ENCODE measurements around the gene DYSF.

DYSF gene

DNA sequence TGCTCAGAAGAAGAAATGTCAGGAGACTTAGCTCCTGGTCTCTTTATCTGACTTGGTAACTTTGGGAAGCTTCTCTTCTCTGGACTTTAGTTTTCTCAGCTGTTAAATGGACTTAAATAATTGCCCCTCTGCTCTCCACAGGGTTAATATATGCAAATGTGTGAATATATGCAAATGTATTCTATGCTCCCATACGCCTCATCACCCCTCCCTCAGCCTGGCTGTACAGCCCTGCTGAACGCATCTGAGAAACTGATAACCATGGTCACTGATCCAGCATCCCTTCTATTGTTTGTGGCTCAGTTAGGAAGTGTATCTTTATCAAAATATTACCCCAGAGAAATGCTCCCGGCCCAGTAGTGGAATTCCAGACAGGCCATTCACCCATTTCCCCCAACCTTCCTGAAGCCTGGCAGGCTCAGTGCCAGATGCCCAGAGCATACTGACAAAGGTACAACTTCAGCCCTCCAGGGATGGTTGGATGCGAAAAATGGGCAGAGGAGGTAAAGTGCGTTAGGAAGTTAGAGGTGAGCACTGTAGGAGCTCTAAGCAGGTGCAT is 103.4 kb downstream of the DYSF start:
- Histone ChIP-seq H3K4me1 (ENCODE audit: control insufficient read depth, insufficient read depth, low read length) (no peaks in the 10 kb centered on the region), H3K36me3 (ENCODE audit: control insufficient read depth in 2 of 2, insufficient read depth in 1 of 2, low read length in 2 of 2) (no peaks in the 10 kb centered on the region), H3K4me3 (ENCODE audit: low read depth, low read length) (no peak overlapping the region), H3K9me3 (ENCODE audit: control insufficient read depth, insufficient read depth, low read depth, low read length) (no peaks in the 10 kb centered on the region), H3K27ac (ENCODE audit: extremely low read depth, low read depth, low read length) (no peak overlapping the region)
- CTCF ChIA-PET = interaction anchor here (0.6 to 1.9 kb wide), 5 partner anchors 8 to 26 kb away, joined by 3 to 8 read pairs (median 4); no protein-coding TSS in a partner anchor
- POLR2A ChIA-PET = no interaction called here
- TF ChIP-seq ZNF121 (tag by site-specific recombination; IDR thresholded peaks at IDR 0.05) = no peak
- no peak for TF ChIP-seq ZNF776 (tag by site-specific recombination; IDR thresholded peaks at IDR 0.05; ENCODE audit: borderline replicate concordance)
- TF ChIP-seq, protein P1, sequence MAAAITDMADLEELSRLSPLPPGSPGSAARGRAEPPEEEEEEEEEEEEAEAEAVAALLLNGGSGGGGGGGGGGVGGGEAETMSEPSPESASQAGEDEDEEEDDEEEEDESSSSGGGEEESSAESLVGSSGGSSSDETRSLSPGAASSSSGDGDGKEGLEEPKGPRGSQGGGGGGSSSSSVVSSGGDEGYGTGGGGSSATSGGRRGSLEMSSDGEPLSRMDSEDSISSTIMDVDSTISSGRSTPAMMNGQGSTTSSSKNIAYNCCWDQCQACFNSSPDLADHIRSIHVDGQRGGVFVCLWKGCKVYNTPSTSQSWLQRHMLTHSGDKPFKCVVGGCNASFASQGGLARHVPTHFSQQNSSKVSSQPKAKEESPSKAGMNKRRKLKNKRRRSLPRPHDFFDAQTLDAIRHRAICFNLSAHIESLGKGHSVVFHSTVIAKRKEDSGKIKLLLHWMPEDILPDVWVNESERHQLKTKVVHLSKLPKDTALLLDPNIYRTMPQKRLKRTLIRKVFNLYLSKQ (tag by site-specific recombination; IDR thresholded peaks at IDR 0.05; ENCODE audit: borderline replicate concordance) = no peak
- TF ChIP-seq ZNF48 (tag by site-specific recombination; IDR thresholded peaks at IDR 0.05) = no peak
- no peak for TF ChIP-seq ZNF670 (tag by site-specific recombination; IDR thresholded peaks at IDR 0.05; ENCODE audit: low read depth)
- TF ChIP-seq ZNF211 (tag by site-specific recombination; IDR thresholded peaks at IDR 0.05; ENCODE audit: low read depth) = no peak
- no peak for TF ChIP-seq KLF16 (tag by site-specific recombination; IDR thresholded peaks at IDR 0.05)
- TF ChIP-seq ZNF341 (tag by site-specific recombination; IDR thresholded peaks at IDR 0.05; ENCODE audit: low read depth) = no peak
- TF ChIP-seq, protein P2, sequence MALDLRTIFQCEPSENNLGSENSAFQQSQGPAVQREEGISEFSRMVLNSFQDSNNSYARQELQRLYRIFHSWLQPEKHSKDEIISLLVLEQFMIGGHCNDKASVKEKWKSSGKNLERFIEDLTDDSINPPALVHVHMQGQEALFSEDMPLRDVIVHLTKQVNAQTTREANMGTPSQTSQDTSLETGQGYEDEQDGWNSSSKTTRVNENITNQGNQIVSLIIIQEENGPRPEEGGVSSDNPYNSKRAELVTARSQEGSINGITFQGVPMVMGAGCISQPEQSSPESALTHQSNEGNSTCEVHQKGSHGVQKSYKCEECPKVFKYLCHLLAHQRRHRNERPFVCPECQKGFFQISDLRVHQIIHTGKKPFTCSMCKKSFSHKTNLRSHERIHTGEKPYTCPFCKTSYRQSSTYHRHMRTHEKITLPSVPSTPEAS (tag by site-specific recombination; IDR thresholded peaks at IDR 0.05) = no peak
- TF ChIP-seq ZBTB48 (tag by site-specific recombination; IDR thresholded peaks at IDR 0.05) = no peak
- no peak for TF ChIP-seq ZIC2 (tag by site-specific recombination; IDR thresholded peaks at IDR 0.05)
- no peak for TF ChIP-seq ZNF660 (tag by site-specific recombination; IDR thresholded peaks at IDR 0.05)
- TF ChIP-seq ZNF558 (tag by site-specific recombination; IDR thresholded peaks at IDR 0.05) = no peak
- no peak for TF ChIP-seq ZNF223 (tag by site-specific recombination; IDR thresholded peaks at IDR 0.05)
- TF ChIP-seq, protein P3, sequence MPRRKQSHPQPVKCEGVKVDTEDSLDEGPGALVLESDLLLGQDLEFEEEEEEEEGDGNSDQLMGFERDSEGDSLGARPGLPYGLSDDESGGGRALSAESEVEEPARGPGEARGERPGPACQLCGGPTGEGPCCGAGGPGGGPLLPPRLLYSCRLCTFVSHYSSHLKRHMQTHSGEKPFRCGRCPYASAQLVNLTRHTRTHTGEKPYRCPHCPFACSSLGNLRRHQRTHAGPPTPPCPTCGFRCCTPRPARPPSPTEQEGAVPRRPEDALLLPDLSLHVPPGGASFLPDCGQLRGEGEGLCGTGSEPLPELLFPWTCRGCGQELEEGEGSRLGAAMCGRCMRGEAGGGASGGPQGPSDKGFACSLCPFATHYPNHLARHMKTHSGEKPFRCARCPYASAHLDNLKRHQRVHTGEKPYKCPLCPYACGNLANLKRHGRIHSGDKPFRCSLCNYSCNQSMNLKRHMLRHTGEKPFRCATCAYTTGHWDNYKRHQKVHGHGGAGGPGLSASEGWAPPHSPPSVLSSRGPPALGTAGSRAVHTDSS (tag by site-specific recombination; IDR thresholded peaks at IDR 0.05) = no peak
- TF ChIP-seq, protein P4, sequence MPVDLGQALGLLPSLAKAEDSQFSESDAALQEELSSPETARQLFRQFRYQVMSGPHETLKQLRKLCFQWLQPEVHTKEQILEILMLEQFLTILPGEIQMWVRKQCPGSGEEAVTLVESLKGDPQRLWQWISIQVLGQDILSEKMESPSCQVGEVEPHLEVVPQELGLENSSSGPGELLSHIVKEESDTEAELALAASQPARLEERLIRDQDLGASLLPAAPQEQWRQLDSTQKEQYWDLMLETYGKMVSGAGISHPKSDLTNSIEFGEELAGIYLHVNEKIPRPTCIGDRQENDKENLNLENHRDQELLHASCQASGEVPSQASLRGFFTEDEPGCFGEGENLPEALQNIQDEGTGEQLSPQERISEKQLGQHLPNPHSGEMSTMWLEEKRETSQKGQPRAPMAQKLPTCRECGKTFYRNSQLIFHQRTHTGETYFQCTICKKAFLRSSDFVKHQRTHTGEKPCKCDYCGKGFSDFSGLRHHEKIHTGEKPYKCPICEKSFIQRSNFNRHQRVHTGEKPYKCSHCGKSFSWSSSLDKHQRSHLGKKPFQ (tag by site-specific recombination; IDR thresholded peaks at IDR 0.05) = no peak

DNA sequence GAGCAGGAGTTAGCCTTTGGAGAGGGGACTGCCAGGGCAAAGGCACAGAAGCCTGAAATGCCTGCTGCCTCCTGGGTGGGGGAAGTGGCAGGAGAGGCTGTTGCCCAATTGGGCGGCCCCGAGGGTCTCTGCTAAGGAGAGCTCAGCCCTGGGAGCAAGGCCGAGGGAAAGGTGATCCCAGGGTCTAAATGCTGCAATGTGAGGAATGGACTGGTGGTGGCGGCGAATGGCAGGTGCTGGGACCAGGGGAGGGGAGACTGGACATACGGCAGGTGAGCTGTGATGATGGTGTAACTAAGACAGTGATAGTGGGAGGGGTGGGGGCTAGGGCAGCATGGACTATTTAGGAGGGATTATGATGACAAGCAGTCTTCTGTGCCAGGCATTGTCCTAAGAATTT is 104.0 kb downstream of the DYSF start:
- no peaks in the 10 kb centered on the region for H3K36me3 ChIP-seq (ENCODE audit: control insufficient read depth in 2 of 2, insufficient read depth in 1 of 2, low read length in 2 of 2)
- ChIA-PET CTCF (interaction anchor here (0.6 to 1.9 kb wide), 4 partner anchors 9 to 27 kb away, joined by 4 to 8 read pairs (median 4); no protein-coding TSS in a partner anchor), POLR2A (no interaction called here)

More for the DNA sequence above, 104.0 kb downstream of the DYSF start:
- TF ChIP-seq ZNF514 (tag by site-specific recombination; IDR thresholded peaks at IDR 0.05) (no peak), ZNF416 (tag by site-specific recombination; IDR thresholded peaks at IDR 0.05) (no peak), ZNF214 (tag by site-specific recombination; IDR thresholded peaks at IDR 0.05; ENCODE audit: borderline replicate concordance) (no peak), ZNF354C (tag by site-specific recombination; IDR thresholded peaks at IDR 0.05; ENCODE audit: borderline replicate concordance, low read depth) (no peak), ZNF600 (tag by site-specific recombination; IDR thresholded peaks at IDR 0.05) (no peak), ZNF16 (tag by site-specific recombination; IDR thresholded peaks at IDR 0.05; ENCODE audit: low read depth) (no peak)
- Histone ChIP-seq H3K4me3 (ENCODE audit: low read depth, low read length) (no peak overlapping the region), H3K4me1 (ENCODE audit: control insufficient read depth, insufficient read depth, low read length) (no peaks in the 10 kb centered on the region), H3K27ac (ENCODE audit: extremely low read depth, low read depth, low read length) (no peak overlapping the region), H3K9me3 (ENCODE audit: control insufficient read depth, insufficient read depth, low read depth, low read length) (no peaks in the 10 kb centered on the region)

Measured in HEK293 (cell line).